GM12892 (cell line): Measurements from ENCODE around the gene PHLPP1.

ENCODE experiments used
- POLR2A ChIP-seq: IDR thresholded peaks from 2 replicates; pipeline ENCODE4 v1.6.1; 2011; ENCODE audit warnings: low read depth, low read length, control low read depth
- POLR2AphosphoS5 ChIP-seq: IDR thresholded peaks from 2 replicates; pipeline ENCODE4 v1.6.1; 2011; ENCODE audit warnings: low read depth, low read length, control low read depth
- TAF1 ChIP-seq: IDR thresholded peaks from 2 replicates; pipeline ENCODE4 v1.6.1; 2011; ENCODE audit warnings: low read depth, mild to moderate bottlenecking, control low read depth, low read length, borderline replicate concordance

DNA sequence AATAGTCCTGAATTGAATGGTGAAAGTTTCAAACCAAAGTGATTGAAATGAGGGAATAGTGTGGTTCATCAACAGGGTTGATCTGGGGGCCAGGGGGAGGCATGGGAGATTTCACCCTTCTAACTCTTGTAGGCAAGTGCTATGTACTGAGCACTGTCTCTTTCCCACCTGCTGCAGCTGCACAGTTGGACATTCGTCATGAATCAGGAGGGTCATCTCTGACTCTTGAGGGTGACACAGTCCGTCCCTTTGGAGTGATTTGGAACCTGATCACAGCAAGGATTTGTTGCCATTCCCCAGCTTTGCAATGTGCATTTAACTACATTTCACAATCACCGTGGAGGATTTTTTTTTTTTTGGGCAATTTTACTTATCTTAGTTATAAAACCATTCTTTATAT lies 224.6 kb downstream of the PHLPP1 start:
- TF ChIP-seq POLR2A (no peak), TAF1 (no peak), POLR2AphosphoS5 (no peak)
